ENCODE results near the gene PLEKHM3.

DNA sequence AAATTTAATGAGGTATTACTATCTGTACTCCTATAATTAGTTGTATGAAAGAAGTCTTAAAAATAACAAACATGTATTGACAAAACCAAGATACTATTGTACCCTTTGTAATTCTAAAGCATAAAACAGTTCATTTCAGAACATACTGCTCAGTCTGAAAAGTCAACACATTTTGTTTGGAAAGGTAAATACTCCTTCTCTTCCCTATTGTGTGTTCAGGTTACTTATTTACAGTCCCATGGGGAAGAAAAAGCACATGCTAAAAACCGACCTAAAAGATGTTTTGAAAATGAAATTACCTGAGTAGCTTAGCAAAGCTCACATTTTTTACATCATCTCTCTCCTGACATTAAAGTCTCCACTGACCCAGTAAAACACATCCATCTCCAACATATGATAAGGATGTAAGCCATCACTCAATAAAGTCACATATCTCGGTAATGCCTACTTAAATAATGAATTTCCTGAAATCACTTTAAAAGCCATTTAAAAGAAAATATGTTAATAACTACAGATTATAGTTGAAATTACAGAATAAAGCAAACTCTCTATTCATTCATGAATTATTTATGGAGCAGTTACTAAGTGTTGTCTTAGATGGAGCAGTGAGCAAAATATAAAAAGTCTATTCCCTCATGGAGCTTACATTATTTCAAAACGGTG is 180.0 kb downstream of the PLEKHM3 start:
- TF ChIP-seq CTCF (IDR thresholded peaks at IDR 0.05 in 4 of 5, conservative IDR thresholded peaks at IDR 0.05 in 1 of 5) (no peak), POLR2A (IDR thresholded peaks at IDR 0.05) (no peak)

Data from gastrocnemius medialis (tissue), 4 donors.